ENCODE results near the gene ASXL1.
"Not testable (repeated sequence)": the region's sequence is repeated elsewhere in the genome, so short reads cannot be mapped to it uniquely, and the experiment has no call there.

The ASXL1 gene

GRCh38 chr20:32337937-32338661 lies 20.0 kb upstream of the ASXL1 start:
- DNase-seq = no peak

DNA sequence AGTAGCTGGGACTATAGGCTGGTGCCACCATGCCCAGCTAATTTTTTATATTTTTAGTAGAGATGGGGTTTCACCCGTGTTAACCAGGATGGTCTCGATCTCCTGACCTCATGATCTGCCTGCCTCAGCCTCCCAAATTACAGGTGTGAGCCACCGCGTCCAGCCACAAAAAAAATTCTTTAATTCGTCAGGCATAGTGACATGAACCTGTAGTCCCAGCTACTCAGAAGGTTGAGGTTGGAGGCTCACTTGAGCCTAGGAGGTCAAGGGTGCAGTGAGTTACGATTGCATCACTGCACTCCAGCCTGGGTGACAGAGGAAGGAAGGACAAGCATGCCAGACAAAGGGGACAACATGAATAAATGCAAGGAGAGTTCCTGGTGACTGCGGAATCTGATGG lies 19.5 kb upstream of the ASXL1 start:
- no peak for DNase-seq

DNA sequence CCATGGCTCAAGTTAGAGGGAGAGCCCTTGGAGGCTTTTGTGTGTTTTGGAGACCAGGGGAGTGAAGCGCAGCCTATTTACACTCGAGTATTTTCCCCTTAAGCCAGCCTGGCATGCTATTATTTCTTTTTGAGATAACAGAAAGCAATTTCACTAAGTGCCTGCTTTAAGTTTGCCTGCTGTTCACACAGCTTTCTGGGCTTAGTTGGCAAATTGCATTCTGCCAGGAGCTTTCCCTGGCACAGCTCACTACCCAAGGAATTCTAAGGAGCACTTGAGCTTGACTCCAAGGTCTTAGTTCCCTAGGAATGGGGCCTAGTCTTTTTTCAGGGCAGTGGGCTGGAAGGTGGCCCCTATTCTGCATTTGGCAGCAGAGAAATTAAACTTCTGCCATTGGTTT lies 19.0 kb upstream of the ASXL1 start:
- DNase-seq = no peak

DNA sequence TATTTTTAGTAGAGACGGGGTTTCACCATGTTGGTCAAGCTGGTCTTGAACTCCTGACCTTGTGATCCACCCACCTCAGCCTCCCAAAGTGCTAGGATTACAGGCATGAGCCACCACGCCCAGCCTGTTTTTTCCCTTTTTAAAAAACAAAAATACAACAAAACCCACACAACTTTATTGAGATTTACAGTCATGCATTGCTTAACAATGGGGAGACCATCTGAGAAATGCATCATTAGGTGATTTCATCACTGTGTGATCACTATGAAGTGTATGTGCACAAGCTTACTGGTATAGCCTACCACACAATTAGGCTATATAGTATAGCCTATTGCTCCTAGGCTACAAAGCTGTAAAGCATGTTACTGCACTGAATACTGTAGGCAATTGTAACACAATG lies 17.1 kb upstream of the ASXL1 start:
- not testable (repeated sequence) for DNase-seq

- DNase-seq = no peak
These were observed 14.7 kb upstream of the ASXL1 start for GRCh38 chr20:32343439-32343838.

DNA sequence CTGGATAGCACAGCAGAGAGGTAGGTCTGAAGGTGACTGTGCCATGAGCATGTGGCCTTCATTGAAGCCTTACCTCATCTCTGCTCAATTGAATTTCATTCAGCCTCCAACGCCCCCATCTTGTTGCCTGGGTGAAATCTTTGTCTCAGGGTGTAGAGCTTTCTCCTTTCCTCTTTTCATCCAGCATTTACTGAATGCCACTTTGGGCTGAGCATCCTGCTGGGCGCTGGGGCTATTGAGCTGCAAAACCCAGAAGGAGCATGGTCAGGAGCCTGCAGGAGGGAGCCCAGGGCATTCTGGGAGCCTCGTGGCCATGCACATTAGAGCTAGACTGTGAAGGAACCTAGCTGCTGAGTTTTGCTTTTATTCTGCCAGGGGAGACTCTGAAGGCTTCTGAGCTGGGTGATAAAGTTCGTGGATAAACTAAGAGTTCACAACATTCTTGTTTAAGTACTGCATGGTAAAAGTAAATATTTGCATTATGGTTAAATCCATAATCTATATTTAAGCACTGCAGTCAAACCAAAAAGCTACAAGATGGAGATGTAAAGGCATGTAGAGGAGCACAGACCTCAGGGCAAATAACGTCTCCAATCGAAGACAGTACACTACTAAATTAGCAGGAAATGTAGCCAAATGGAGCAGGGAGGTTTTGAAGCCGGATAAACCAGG lies 13.2 kb upstream of the ASXL1 start:
- no peak for DNase-seq

- no peak for DNase-seq
These were observed 9.9 kb upstream of the ASXL1 start for GRCh38 chr20:32348207-32348606.

DNA sequence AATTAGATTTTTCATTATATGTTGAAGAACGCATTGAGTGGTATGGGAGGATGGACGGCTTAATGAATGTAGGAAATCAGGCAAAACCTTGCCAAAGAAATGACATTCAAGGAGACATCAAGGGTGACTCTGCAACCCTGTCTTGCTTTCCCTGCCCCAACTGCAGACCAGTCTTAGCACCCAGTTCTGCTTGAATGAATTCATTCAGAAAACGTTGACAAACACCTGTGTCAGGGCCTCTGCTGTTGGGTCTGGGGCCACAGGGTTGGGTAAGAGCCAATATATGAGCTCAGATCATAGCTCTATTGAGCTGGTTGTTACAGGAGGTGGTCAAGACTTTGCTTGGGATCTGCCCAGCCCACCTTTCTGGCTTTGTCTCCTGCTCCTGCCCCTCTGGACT lies 7.7 kb upstream of the ASXL1 start:
- no peak for DNase-seq

- DNase-seq = no peak
These were observed 5.9 kb upstream of the ASXL1 start for GRCh38 chr20:32352121-32352720.

DNA sequence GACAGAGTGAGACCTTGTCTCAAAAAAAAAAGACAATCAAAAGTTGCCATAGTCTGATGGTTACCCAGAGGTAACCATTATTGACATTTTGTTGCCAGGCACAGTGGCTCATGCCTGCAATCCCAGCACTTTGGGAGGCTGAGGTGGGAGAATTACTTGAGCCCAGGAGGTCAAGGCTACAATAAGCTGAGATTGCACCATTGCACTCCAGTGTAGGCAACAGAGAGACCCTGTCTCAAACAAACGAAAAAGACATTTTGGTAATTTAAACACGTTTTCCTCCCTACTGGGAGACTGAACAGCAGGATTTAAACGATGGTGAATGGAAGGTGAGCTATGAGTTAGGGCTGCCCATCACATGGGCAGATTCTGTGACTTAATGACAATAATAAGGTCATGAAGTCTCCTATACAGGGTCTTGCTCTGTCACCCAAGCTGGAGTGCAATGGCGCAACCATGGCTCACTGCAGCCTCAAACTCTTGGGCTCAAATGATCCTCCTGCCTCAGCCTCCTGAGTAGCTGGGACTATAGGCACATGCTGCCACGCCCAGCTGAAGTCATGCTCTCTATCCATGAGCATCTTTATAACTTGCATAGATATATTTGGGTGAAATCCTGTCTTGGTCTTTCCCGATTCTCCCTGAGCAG lies 4.2 kb upstream of the ASXL1 start:
- no peak for DNase-seq

- DNase-seq = peak; percentile 24
These were observed 3.3 kb upstream of the ASXL1 start for GRCh38 chr20:32354592-32355416.

GRCh38 chr20:32355417-32355841 lies 2.7 kb upstream of the ASXL1 start:
- peak; percentile 20 for DNase-seq

- DNase-seq = not testable (repeated sequence)
These were observed 2.1 kb upstream of the ASXL1 start for GRCh38 chr20:32355907-32356621.

- DNase-seq = no peak
These were observed 1.3 kb upstream of the ASXL1 start for GRCh38 chr20:32356622-32357374.

DNA sequence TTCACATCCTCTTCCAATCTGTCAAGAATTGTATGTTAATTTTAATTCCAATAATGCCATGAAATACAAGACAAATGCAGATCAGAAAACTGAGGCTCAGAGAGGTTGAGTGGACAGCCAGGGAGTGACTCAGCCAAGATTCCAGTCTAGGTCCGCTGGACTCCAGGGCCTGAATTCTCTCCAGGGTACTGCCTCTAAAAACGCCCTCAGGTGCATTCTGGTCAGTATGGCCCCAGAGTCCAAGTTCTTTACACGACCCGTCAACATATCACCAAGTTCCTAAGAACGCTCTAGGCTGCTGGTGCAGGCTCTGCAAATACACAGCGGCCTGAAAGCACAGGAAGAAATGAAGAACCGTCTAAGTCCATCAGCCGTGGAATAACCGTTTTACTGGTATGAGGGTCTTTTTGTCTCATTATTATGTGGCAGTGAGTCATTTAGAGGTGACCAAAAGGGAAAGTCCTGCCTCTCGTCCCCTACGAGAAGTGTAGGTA lies 709 bp upstream of the ASXL1 start:
- DNase-seq = no peak

DNA sequence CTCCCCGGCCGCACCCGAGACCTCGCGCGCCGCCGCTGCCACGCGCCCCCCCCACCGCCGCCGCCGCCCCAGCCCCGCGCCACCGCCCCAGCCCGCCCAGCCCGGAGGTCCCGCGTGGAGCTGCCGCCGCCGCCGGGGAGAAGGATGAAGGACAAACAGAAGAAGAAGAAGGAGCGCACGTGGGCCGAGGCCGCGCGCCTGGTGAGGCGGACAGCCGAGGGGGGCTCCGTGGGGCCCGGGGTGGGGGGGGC lies 426 bp downstream of the ASXL1 start:
- no peak for DNase-seq

DNA sequence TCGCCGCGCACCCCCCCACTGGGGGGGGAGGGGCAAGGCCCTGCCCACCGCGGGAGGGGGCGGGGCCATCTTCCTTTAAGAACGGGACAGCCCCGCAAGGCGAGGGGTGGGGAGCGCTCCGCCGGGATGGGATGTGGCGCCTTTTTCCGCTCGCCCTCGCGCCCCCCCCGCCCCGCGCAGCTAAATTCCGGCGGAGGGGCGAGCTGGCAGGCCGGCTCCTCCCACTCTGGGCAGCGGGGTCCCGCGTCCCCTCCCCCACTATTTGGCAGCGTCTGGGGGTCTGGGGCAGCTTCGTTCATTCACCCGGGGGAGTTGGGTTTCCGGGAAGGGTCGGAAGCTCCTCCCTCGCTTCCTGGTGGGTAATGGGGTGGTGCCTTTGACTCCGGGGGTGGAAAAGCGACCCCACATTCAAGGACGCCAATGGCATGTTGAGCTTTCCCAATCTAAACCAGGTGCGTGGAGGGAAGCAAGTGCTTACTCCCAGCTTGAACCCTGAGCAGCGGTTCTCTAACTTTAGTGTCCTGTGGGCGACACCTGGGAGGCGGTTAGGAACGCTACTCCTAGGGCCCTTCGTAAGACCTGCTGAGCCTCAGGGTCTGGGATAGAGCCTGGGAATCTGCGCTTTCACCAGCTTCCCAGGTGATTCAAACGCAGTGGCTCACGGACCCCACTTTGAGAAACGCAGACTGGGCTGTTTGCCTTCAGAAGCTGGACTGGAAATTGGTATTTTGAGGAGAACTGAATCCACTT lies 927 bp downstream of the ASXL1 start:
- DNase-seq = peak; percentile 85

DNA sequence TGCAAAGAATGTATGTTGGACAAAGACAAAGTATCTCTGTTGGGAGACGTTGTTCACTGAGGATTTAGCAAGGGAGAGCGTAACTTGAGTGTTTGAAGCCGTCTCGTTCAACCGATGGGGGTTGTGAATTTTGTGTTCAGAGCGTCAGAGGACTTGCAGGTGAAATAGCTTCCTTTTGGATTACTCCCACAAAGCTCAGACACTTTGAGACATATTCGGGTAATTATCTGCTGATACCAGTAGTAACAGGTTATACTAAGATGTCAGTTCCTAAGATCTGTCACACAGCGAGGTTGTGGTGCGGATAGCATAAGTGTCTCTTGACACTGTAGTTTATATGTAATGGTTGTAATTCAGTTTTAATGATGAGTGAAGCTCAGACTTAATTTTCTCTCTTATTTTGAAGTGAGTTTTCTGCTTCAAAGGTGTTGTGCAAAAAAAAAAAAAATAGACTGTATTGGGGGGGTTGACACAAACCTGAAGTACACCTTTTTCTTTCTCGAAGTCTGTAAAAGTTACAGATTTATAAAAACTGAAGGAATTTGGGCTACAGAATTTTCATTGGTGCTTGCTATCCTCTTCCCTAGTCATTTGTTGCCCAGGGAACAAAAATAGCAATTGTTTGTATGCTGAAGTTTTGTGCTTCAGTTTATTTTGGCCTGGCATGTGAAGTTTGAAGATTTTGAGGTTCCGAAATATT lies 1.7 kb downstream of the ASXL1 start:
- DNase-seq = no peak

- no peak for DNase-seq
These were observed 2.2 kb downstream of the ASXL1 start for GRCh38 chr20:32360333-32360634.

- DNase-seq = no peak
These were observed 4.8 kb downstream of the ASXL1 start for GRCh38 chr20:32362901-32363364.

Measured in activated CD4-positive, alpha-beta T cell treated with anti-CD3 and anti-CD28 coated beads for 48 hours (primary cell).